Caki2 (cell line): Measurements from ENCODE around the gene MAS1. TPM values are rescaled to one million over a fixed set of nuclear protein-coding genes. Genes with fewer than 3 reads are reported as not detected.
"Not testable (repeated sequence)": the region's sequence is repeated elsewhere in the genome, so short reads cannot be mapped to it uniquely, and the experiment has no call there.

ENCODE experiments used
- DNase-seq: peaks from one replicate; pipeline ENCODE4 v3.0.0-alpha.2; 2015; ENCODE audit warnings: low read depth
- in situ Hi-C: cut with HindIII; loops from 2 replicates; pipeline ENCODE4 v1.10.0; 2016; ENCODE audit warnings: low sequenced_read_pairs, low pct_unique_long_range_greater_than_20kb, mixed read lengths
- total RNA-seq: library from RNA; depleted of rRNA; stranded (reverse); fragments of >200 nt; shearing (Covaris generic); gene quantifications from 2 replicates; pipeline ENCODE4 v1.2.3, GENCODE V29; 2014; ENCODE audit warnings: low replicate concordance; rRNA removed

Gene MAS1
- total RNA-seq: not detected in 2 replicates

- DNase-seq: no peak
- in situ Hi-C loops: no loop called here
Measured at GRCh38 chr6:159890792-159891191, at the start of gene MAS1. Gene MAS1, plus strand, starts transcription at chr6:159890988. Its CDS starts 15,968 bp downstream, at chr6:159906956.

- in situ Hi-C loops: no loop called here
- no peak for DNase-seq
Measured at GRCh38 chr6:159842035-159842434, 48.8 kb upstream of the MAS1 start.

- in situ Hi-C loops: no loop called here
- no peak for DNase-seq
Measured at GRCh38 chr6:159844737-159845645, 45.8 kb upstream of the MAS1 start.

GRCh38 chr6:159848552-159848951 is 42.2 kb upstream of the MAS1 start:
- DNase-seq, in situ Hi-C loops: not testable (repeated sequence)

- DNase-seq, in situ Hi-C loops: not testable (repeated sequence)
Measured at GRCh38 chr6:159849851-159850250, 40.9 kb upstream of the MAS1 start.

GRCh38 chr6:159852877-159853276 is 37.9 kb upstream of the MAS1 start:
- in situ Hi-C loops: no loop called here
- no peak for DNase-seq

- in situ Hi-C loops: no loop called here
- no peak for DNase-seq
Measured at GRCh38 chr6:159853754-159854153, 37.0 kb upstream of the MAS1 start.

- DNase-seq: no peak
- in situ Hi-C loops: no loop called here
Measured at GRCh38 chr6:159854959-159855358, 35.8 kb upstream of the MAS1 start.

- in situ Hi-C loops: no loop called here
Measured at GRCh38 chr6:159858259-159858658, 32.5 kb upstream of the MAS1 start.

GRCh38 chr6:159860482-159860881 is 30.3 kb upstream of the MAS1 start:
- DNase-seq: no peak
- in situ Hi-C loops: no loop called here

More at GRCh38 chr6:159858259-159858658, 32.5 kb upstream of the MAS1 start:
- no peak for DNase-seq

GRCh38 chr6:159862103-159862502 is 28.7 kb upstream of the MAS1 start:
- in situ Hi-C loops: no loop called here

GRCh38 chr6:159863341-159863740 is 27.4 kb upstream of the MAS1 start:
- peak; percentile 39 for DNase-seq
- in situ Hi-C loops: not testable (repeated sequence)

More at GRCh38 chr6:159862103-159862502, 28.7 kb upstream of the MAS1 start:
- no peak for DNase-seq

GRCh38 chr6:159865226-159865920 is 25.4 kb upstream of the MAS1 start:
- in situ Hi-C loops: no loop called here
- no peak for DNase-seq

- DNase-seq: no peak
- in situ Hi-C loops: no loop called here
Measured at GRCh38 chr6:159866286-159867247, 24.2 kb upstream of the MAS1 start.

GRCh38 chr6:159871241-159871640 is 19.5 kb upstream of the MAS1 start:
- in situ Hi-C loops: no loop called here
- no peak for DNase-seq

GRCh38 chr6:159871906-159872305 is 18.9 kb upstream of the MAS1 start:
- no peak for DNase-seq
- in situ Hi-C loops: no loop called here

GRCh38 chr6:159874435-159874834 is 16.4 kb upstream of the MAS1 start:
- in situ Hi-C loops: no loop called here
- DNase-seq: no peak

GRCh38 chr6:159875194-159875593 is 15.6 kb upstream of the MAS1 start:
- in situ Hi-C loops: no loop called here
- DNase-seq: no peak
